Coronary artery (tissue), 2 donors: ENCODE results near the gene MLNR.

ENCODE experiments used
- DNase-seq: peaks from one replicate; pipeline ENCODE4 v3.0.0-alpha.2; 2017; ENCODE audit warnings: low spot score
- H3K27ac ChIP-seq, 2 donors: fragments of 200-600 bp; sonication (generic); one replicate each; pipeline ENCODE4 v1.5.1; 2016 to 2019
- H3K4me3 ChIP-seq: fragments of 200-600 bp; sonication (generic); 2 replicates; pipeline ENCODE4 v1.5.1; 2016; ENCODE audit warnings: mild to moderate bottlenecking, moderate library complexity
- TF ChIP-seq, protein P1 (sequence below): fragments of 200-600 bp; sonication (generic); IDR thresholded peaks from one replicate; pipeline ENCODE4 v1.5.1; 2019; ENCODE audit warnings: antibody characterized with exemption

Gene MLNR

GRCh38 chr13:49216334-49216733 is 3.8 kb upstream of the MLNR start:
- TF ChIP-seq, protein P1, sequence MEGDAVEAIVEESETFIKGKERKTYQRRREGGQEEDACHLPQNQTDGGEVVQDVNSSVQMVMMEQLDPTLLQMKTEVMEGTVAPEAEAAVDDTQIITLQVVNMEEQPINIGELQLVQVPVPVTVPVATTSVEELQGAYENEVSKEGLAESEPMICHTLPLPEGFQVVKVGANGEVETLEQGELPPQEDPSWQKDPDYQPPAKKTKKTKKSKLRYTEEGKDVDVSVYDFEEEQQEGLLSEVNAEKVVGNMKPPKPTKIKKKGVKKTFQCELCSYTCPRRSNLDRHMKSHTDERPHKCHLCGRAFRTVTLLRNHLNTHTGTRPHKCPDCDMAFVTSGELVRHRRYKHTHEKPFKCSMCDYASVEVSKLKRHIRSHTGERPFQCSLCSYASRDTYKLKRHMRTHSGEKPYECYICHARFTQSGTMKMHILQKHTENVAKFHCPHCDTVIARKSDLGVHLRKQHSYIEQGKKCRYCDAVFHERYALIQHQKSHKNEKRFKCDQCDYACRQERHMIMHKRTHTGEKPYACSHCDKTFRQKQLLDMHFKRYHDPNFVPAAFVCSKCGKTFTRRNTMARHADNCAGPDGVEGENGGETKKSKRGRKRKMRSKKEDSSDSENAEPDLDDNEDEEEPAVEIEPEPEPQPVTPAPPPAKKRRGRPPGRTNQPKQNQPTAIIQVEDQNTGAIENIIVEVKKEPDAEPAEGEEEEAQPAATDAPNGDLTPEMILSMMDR = no peak
- no peak overlapping the region for H3K27ac ChIP-seq
- no peak overlapping the region for H3K4me3 ChIP-seq
- no peak for DNase-seq

GRCh38 chr13:49217962-49218492 is 2.1 kb upstream of the MLNR start:
- TF ChIP-seq, protein P1 = no peak
- Histone ChIP-seq H3K27ac (no peak overlapping the region), H3K4me3 (no peak overlapping the region)
- DNase-seq = no peak

- TF ChIP-seq, protein P1 = no peak
- Histone ChIP-seq H3K27ac (no peak overlapping the region), H3K4me3 (no peak overlapping the region)
- DNase-seq = no peak
Observed at GRCh38 chr13:49218493-49219051, 1.6 kb upstream of the MLNR start.

- TF ChIP-seq, protein P1 = no peak
- DNase-seq = no peak
Observed at GRCh38 chr13:49219647-49220035, 497 bp upstream of the MLNR start.

DNA sequence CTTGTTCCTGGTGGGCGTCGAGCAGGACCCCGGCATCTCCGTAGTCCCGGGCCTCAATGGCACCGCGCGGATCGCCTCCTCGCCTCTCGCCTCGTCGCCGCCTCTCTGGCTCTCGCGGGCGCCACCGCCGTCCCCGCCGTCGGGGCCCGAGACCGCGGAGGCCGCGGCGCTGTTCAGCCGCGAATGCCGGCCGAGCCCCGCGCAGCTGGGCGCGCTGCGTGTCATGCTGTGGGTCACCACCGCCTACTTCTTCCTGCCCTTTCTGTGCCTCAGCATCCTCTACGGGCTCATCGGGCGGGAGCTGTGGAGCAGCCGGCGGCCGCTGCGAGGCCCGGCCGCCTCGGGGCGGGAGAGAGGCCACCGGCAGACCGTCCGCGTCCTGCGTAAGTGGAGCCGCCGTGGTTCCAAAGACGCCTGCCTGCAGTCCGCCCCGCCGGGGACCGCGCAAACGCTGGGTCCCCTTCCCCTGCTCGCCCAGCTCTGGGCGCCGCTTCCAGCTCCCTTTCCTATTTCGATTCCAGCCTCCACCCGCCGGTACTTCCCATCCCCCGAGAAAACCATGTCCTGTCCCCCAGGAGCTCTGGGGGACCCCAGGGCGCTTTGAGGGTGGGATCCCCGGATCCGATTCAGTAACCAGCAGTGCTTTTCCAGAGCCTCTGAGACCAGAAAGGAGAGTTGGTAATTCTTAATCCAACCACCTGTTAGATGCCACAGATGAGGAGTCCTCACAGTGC is 885 bp downstream of the MLNR start:
- peak overlapping the region; percentile 69 for H3K4me3 ChIP-seq
- no peak for DNase-seq
- TF ChIP-seq, protein P1 = no peak
- no peak overlapping the region for H3K27ac ChIP-seq

More at GRCh38 chr13:49219647-49220035, 497 bp upstream of the MLNR start:
- Histone ChIP-seq H3K4me3 (peak overlapping the region; percentile 69), H3K27ac (no peak overlapping the region)

GRCh38 chr13:49221590-49221965 is 1.4 kb downstream of the MLNR start:
- no peak overlapping the region for H3K27ac ChIP-seq
- TF ChIP-seq, protein P1 = no peak
- no peak for DNase-seq
- H3K4me3 ChIP-seq = no peak overlapping the region
